ENCODE measurements around the gene CCDC183. TPM values are rescaled to one million over a fixed set of nuclear protein-coding genes. Genes with fewer than 3 reads are reported as not detected.
"Not testable (repeated sequence)": the region's sequence is repeated elsewhere in the genome, so short reads cannot be mapped to it uniquely, and the experiment has no call there.

CCDC183 gene
- total and polyA plus RNA-seq, 4 donors = 0.38 to 4.6 (median 2.2) TPM

- no peak for TF ChIP-seq CTCF (IDR thresholded peaks at IDR 0.05; ENCODE audit: control extremely low read depth, extremely low read depth)
- Histone ChIP-seq H3K4me1 (ENCODE audit: control insufficient read depth in 5 of 5, insufficient read depth in 5 of 5, low read length in 5 of 5) (peaks cover 0 to 10% (median 0%) of the 10 kb centered on the region in 5 donors), H3K27ac (ENCODE audit: low read depth in 1 of 2, low read length in 1 of 2) (no peak overlapping the region), H3K4me3 (no peak overlapping the region), H3K9ac (ENCODE audit: insufficient read depth in 1 of 2, low read length in 2 of 2) (no peak overlapping the region), H3K36me3 (ENCODE audit: control insufficient read depth in 4 of 4, insufficient read depth in 4 of 4, low read length in 4 of 4) (peaks cover 0 to 61% (median 3%) of the 10 kb centered on the region in 4 donors), H3K27me3 (ENCODE audit: control insufficient read depth in 3 of 3, insufficient read depth in 3 of 3, low read length in 2 of 3) (no peaks in the 10 kb centered on the region), H3K9me3 (ENCODE audit: control insufficient read depth in 4 of 4, insufficient read depth in 3 of 4, low read length in 3 of 4) (no peaks in the 10 kb centered on the region)
- DNase-seq (no peak), ATAC-seq (ENCODE audit: insufficient read depth, low FRiP score) (no peak)
- WGBS, 2 donors = 87 to 97% methylated on average over 20 to 21 of the region's 21 CpGs
Measured at GRCh38 chr9:136835932-136836904, 40.1 kb downstream of the CCDC183 start.

- Histone ChIP-seq H3K9me3 (ENCODE audit: control insufficient read depth in 4 of 4, insufficient read depth in 3 of 4, low read length in 3 of 4) (no peaks in the 10 kb centered on the region), H3K4me1 (ENCODE audit: control insufficient read depth in 5 of 5, insufficient read depth in 5 of 5, low read length in 5 of 5) (peaks cover 0 to 18% (median 6%) of the 10 kb centered on the region in 5 donors), H3K9ac (ENCODE audit: insufficient read depth in 1 of 2, low read length in 2 of 2) (no peak overlapping the region), H3K27ac (ENCODE audit: low read depth in 1 of 2, low read length in 1 of 2) (no peak overlapping the region), H3K27me3 (ENCODE audit: control insufficient read depth in 3 of 3, insufficient read depth in 3 of 3, low read length in 2 of 3) (no peaks in the 10 kb centered on the region), H3K36me3 (ENCODE audit: control insufficient read depth in 4 of 4, insufficient read depth in 4 of 4, low read length in 4 of 4) (peaks cover 0 to 50% (median 3%) of the 10 kb centered on the region in 4 donors), H3K4me3 (no peak overlapping the region)
- WGBS, 2 donors = 91 to 93% methylated on average over 21 to 27 of the region's 27 CpGs
- no peak for TF ChIP-seq CTCF (IDR thresholded peaks at IDR 0.05; ENCODE audit: control extremely low read depth, extremely low read depth)
- ATAC-seq (ENCODE audit: insufficient read depth, low FRiP score) = no peak
- no peak for DNase-seq
Measured at GRCh38 chr9:136837146-136837855, 41.2 kb downstream of the CCDC183 start.

DNA sequence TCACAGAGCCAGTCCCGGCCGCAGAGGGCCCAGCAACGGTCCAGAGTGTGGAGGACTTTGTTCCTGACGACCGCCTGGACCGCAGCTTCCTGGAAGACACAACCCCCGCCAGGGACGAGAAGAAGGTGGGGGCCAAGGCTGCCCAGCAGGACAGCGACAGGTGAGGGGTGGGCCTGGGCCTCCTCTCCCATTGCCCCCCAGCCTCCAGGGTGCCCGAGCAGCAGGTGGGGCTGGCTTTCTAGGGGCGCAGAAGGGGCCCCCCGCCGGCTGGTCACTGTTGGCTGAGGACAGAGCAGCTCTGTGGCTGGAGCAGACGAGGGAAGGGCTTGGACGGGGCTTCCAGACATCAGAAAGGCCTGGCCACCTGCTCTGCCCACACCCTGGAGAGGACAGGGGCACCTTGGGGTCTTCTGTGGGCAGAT is 41.7 kb downstream of the CCDC183 start:
- peaks cover 0 to 23% (median 6%) of the 10 kb centered on the region in 5 donors for H3K4me1 ChIP-seq (ENCODE audit: control insufficient read depth in 5 of 5, insufficient read depth in 5 of 5, low read length in 5 of 5)
- not testable (repeated sequence) for H3K27ac ChIP-seq (ENCODE audit: low read depth in 1 of 2, low read length in 1 of 2); DNase-seq; ATAC-seq (ENCODE audit: insufficient read depth, low FRiP score); H3K27me3 ChIP-seq (ENCODE audit: control insufficient read depth in 3 of 3, insufficient read depth in 3 of 3, low read length in 2 of 3); H3K9ac ChIP-seq (ENCODE audit: insufficient read depth in 1 of 2, low read length in 2 of 2); H3K4me3 ChIP-seq; H3K9me3 ChIP-seq (ENCODE audit: control insufficient read depth in 4 of 4, insufficient read depth in 3 of 4, low read length in 3 of 4)
- peaks cover 0 to 47% (median 2%) of the 10 kb centered on the region in 4 donors for H3K36me3 ChIP-seq (ENCODE audit: control insufficient read depth in 4 of 4, insufficient read depth in 4 of 4, low read length in 4 of 4)
- 92 to 93% methylated on average over 15 of the region's 15 CpGs for WGBS, 2 donors

Data from lung (tissue), 12 donors.